Epithelial cell of esophagus (primary cell): Measurements from ENCODE around the gene MIPEP.

Experiments used
- DNase-seq: peaks from one replicate; pipeline ENCODE4 v3.0.0; 2010; ENCODE audit warnings: low read depth
- H3K4me3 ChIP-seq: 2 replicates; pipeline ENCODE4 v1.5.1; 2011; ENCODE audit warnings: mild to moderate bottlenecking, low read length, control low read depth
- CTCF ChIP-seq: IDR thresholded peaks from 2 replicates; pipeline ENCODE4 v1.5.1; 2011; ENCODE audit warnings: low read depth, mild to moderate bottlenecking, low read length, control low read depth, inconsistent platforms; ENCODE audit not compliant: insufficient read depth; ENCODE audit errors: missing control alignments

The MIPEP gene

GRCh38 chr13:23776698-23777574 is 112.3 kb downstream of the MIPEP start:
- H3K4me3 ChIP-seq, result no peak overlapping the region
- TF ChIP-seq CTCF, result no peak
- DNase-seq, result no peak

GRCh38 chr13:23772717-23773116 is 116.5 kb downstream of the MIPEP start:
- TF ChIP-seq CTCF, result no peak

GRCh38 chr13:23771956-23772355 is 117.2 kb downstream of the MIPEP start:
- no peak overlapping the region for H3K4me3 ChIP-seq
- peak; percentile 92 for DNase-seq
- TF ChIP-seq CTCF, result no peak

More at GRCh38 chr13:23772717-23773116, 116.5 kb downstream of the MIPEP start:
- no peak overlapping the region for H3K4me3 ChIP-seq
- DNase-seq, result no peak

- no peak for TF ChIP-seq CTCF
- no peak overlapping the region for H3K4me3 ChIP-seq
- peak; percentile 93 for DNase-seq
Observed at GRCh38 chr13:23771552-23771951, 117.6 kb downstream of the MIPEP start.

- no peak overlapping the region for H3K4me3 ChIP-seq
- TF ChIP-seq CTCF, result no peak
- peak; percentile 14 for DNase-seq
Observed at GRCh38 chr13:23770973-23771372, 118.2 kb downstream of the MIPEP start.

- no peak overlapping the region for H3K4me3 ChIP-seq
- no peak for TF ChIP-seq CTCF
- no peak for DNase-seq
Observed at GRCh38 chr13:23770428-23770827, 118.8 kb downstream of the MIPEP start.

GRCh38 chr13:23769401-23769800 is 119.8 kb downstream of the MIPEP start:
- H3K4me3 ChIP-seq, result no peak overlapping the region
- no peak for DNase-seq
- no peak for TF ChIP-seq CTCF
